Measurements from ENCODE around the gene RASSF1.

RASSF1 gene

DNA sequence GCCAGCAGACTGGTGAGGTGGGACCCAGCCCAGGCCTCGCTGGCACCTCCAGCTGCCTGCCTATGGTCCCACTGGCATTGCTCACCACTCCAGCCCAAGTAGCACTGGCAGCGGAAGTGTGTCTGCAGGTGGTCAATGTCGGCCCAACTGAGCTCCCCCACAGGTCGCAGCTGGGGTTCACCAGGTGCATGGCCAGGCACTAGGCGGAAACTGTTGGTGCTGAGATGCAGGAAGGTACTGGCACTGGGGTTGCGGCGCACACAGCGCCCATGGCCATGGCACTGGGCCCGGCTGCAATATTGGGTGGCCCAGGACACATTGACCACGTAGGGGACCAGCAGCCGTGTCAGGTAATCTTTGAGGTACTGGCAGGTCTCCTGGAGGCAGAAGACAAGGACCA is 22.5 kb downstream of the RASSF1 start:
- H4K20me1 ChIP-seq (ENCODE audit: insufficient read depth), result no peaks in the 10 kb centered on the region
- no peak overlapping the region for H3K27ac ChIP-seq
- no peak overlapping the region for H2AFZ ChIP-seq (ENCODE audit: low read depth)
- no peaks in the 10 kb centered on the region for H3K27me3 ChIP-seq (ENCODE audit: insufficient read depth, low read depth)
- TF ChIP-seq, protein P1, sequence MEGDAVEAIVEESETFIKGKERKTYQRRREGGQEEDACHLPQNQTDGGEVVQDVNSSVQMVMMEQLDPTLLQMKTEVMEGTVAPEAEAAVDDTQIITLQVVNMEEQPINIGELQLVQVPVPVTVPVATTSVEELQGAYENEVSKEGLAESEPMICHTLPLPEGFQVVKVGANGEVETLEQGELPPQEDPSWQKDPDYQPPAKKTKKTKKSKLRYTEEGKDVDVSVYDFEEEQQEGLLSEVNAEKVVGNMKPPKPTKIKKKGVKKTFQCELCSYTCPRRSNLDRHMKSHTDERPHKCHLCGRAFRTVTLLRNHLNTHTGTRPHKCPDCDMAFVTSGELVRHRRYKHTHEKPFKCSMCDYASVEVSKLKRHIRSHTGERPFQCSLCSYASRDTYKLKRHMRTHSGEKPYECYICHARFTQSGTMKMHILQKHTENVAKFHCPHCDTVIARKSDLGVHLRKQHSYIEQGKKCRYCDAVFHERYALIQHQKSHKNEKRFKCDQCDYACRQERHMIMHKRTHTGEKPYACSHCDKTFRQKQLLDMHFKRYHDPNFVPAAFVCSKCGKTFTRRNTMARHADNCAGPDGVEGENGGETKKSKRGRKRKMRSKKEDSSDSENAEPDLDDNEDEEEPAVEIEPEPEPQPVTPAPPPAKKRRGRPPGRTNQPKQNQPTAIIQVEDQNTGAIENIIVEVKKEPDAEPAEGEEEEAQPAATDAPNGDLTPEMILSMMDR (conservative IDR thresholded peaks at IDR 0.05; ENCODE audit: low read depth, low read length), result no peak
- no peak overlapping the region for H3K9ac ChIP-seq
- peaks cover 4% of the 10 kb centered on the region for H3K4me1 ChIP-seq (ENCODE audit: low read depth, poor library complexity, severe bottlenecking)
- H3K79me2 ChIP-seq (ENCODE audit: insufficient read depth, low read depth), result no peaks in the 10 kb centered on the region
- H3K4me3 ChIP-seq (IDR thresholded peaks at IDR 0.05; ENCODE audit: insufficient read depth, low read depth, low read length), result no peak overlapping the region
- H3K36me3 ChIP-seq (ENCODE audit: insufficient read depth), result no peaks in the 10 kb centered on the region
- no peak overlapping the region for H3K4me2 ChIP-seq

DNA sequence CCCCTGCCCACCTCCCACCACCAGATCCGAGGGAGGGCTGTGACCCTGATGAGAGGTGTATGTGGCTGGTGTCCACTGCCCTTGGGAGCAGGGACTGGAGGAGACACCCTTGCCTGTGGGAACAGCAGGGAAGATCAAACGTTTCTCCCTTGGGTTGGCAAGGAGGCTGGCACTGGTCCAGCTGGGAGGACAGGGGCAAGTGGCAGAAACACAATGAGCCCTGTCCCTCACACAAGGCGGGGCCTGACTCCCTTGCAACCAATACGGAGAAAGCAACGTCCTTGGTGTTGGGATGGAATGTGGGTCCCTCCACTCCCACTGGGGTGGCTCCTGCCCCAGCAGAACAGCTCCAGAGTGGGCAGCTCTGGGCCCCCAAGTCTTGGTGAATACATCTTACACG is 23.3 kb downstream of the RASSF1 start:
- no peak overlapping the region for H2AFZ ChIP-seq (ENCODE audit: low read depth)
- no peak overlapping the region for H3K27ac ChIP-seq

DNA sequence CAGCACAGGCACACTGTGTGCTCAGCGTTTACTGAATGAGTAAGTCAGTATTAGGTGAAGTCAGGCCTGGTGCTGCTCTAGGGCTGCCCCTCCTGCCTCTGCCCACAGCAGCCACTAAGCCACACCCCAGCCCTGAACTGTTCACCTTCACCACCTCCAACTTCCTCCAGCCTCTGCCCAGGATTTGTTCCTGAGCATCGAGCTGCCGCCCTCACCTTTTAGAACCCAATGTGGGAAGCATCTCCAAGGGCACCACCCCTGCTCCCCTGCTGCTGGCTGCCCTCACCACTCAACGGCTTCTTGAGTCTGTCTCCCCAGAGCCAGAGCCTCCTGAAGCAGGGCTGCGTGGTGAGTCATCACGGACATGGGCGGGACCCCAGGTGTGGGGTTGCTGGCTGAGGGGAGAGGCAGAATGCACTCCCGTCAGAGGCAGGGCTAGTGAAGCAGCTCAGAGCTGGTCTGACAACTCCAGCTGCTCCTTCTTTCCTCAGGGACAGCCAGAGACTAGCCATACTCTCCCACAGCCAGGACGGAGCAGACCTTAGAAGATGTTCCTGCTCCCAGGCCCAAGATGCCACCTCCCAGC is 23.9 kb downstream of the RASSF1 start:
- no peak overlapping the region for H3K27ac ChIP-seq
- no peaks in the 10 kb centered on the region for H3K27me3 ChIP-seq (ENCODE audit: insufficient read depth, low read depth)
- H3K36me3 ChIP-seq (ENCODE audit: insufficient read depth), result no peaks in the 10 kb centered on the region
- H3K4me1 ChIP-seq (ENCODE audit: low read depth, poor library complexity, severe bottlenecking), result no peaks in the 10 kb centered on the region
- no peaks in the 10 kb centered on the region for H3K79me2 ChIP-seq (ENCODE audit: insufficient read depth, low read depth)
- TF ChIP-seq, protein P1 (conservative IDR thresholded peaks at IDR 0.05; ENCODE audit: low read depth, low read length), result no peak
- no peaks in the 10 kb centered on the region for H4K20me1 ChIP-seq (ENCODE audit: insufficient read depth)
- H2AFZ ChIP-seq (ENCODE audit: low read depth), result no peak overlapping the region
- no peak overlapping the region for H3K9ac ChIP-seq
- H3K4me3 ChIP-seq (IDR thresholded peaks at IDR 0.05; ENCODE audit: insufficient read depth, low read depth, low read length), result no peak overlapping the region
- H3K4me2 ChIP-seq, result no peak overlapping the region

More for the DNA sequence above, 23.3 kb downstream of the RASSF1 start:
- TF ChIP-seq, protein P1 (conservative IDR thresholded peaks at IDR 0.05; ENCODE audit: low read depth, low read length), result no peak
- Histone ChIP-seq H3K4me2 (no peak overlapping the region), H3K4me1 (ENCODE audit: low read depth, poor library complexity, severe bottlenecking) (peaks cover 4% of the 10 kb centered on the region), H3K36me3 (ENCODE audit: insufficient read depth) (no peaks in the 10 kb centered on the region), H3K79me2 (ENCODE audit: insufficient read depth, low read depth) (no peaks in the 10 kb centered on the region), H3K27me3 (ENCODE audit: insufficient read depth, low read depth) (no peaks in the 10 kb centered on the region), H3K4me3 (IDR thresholded peaks at IDR 0.05; ENCODE audit: insufficient read depth, low read depth, low read length) (no peak overlapping the region), H3K9ac (no peak overlapping the region), H4K20me1 (ENCODE audit: insufficient read depth) (no peaks in the 10 kb centered on the region)

DNA sequence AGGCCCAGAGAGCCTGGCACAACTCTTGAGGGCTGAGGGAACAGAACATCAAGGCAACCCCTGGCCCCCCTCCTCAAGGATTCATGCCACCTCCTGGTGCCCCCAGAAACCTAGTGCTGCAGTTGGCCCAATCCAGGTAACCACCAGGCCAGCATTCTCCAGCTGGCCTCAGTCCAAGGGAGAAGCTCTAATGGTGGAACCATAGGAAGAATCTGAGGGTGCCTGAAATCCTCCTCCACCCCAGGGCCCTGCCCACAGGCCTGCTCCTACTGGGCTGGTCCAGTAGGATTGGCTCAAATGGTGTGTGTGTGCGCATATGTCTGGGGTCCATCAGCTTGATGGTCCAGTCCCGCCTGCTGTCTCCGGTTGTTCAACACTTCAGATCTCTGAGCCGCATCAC is 25.8 kb downstream of the RASSF1 start:
- Histone ChIP-seq H3K4me1 (ENCODE audit: low read depth, poor library complexity, severe bottlenecking) (no peaks in the 10 kb centered on the region), H3K9ac (no peak overlapping the region), H2AFZ (ENCODE audit: low read depth) (no peak overlapping the region), H3K36me3 (ENCODE audit: insufficient read depth) (no peaks in the 10 kb centered on the region), H3K4me3 (IDR thresholded peaks at IDR 0.05; ENCODE audit: insufficient read depth, low read depth, low read length) (no peak overlapping the region), H3K27ac (no peak overlapping the region), H3K79me2 (ENCODE audit: insufficient read depth, low read depth) (no peaks in the 10 kb centered on the region), H3K27me3 (ENCODE audit: insufficient read depth, low read depth) (no peaks in the 10 kb centered on the region), H3K4me2 (no peak overlapping the region), H4K20me1 (ENCODE audit: insufficient read depth) (no peaks in the 10 kb centered on the region)
- TF ChIP-seq, protein P1 (conservative IDR thresholded peaks at IDR 0.05; ENCODE audit: low read depth, low read length), result no peak
